ENCODE data around the gene SORCS3. TPM values are rescaled to one million over a fixed set of nuclear protein-coding genes. Genes with fewer than 3 reads are reported as not detected.

Gene SORCS3
- total RNA-seq, 1 experiment from 2014 or later, result not detected

- TF ChIP-seq SP1 (IDR thresholded peaks at IDR 0.05; ENCODE audit: low read depth) (no peak), CBX3 (IDR thresholded peaks at IDR 0.05; ENCODE audit: low read depth) (no peak), SRF (IDR thresholded peaks at IDR 0.05; ENCODE audit: low read depth) (no peak), JUND (IDR thresholded peaks at IDR 0.05) (no peak), ZNF274 (IDR thresholded peaks at IDR 0.05; ENCODE audit: low read depth, low read length) (no peak)
- no peak overlapping the region for H3K27ac ChIP-seq (ENCODE audit: low read depth, low read length)
These were observed 639.8 kb downstream of the SORCS3 start for GRCh38 chr10:105280895-105281294.

GRCh38 chr10:105284476-105285215, 643.6 kb downstream of the SORCS3 start:
- intact Hi-C loops (cut with micrococcal nuclease), result no loop called here
- POLR2A ChIA-PET, result no interaction called here
- no peaks in the 10 kb centered on the region for H3K9me2 ChIP-seq (ENCODE audit: insufficient read depth)
- RAD21 ChIA-PET (ENCODE audit: low non-redundant PET in 1 of 2, low total read pairs in 2 of 2, uncharacterized antibody in 2 of 2, unreplicated experiment in 2 of 2), result no interaction called here
- no peak for ATAC-seq
- no peak overlapping the region for H3K9ac ChIP-seq (ENCODE audit: low read length)
- H3K9me3 ChIP-seq (ENCODE audit: control insufficient read depth in 1 of 2, insufficient read depth in 1 of 2, low read depth in 1 of 2, low read length in 2 of 2), result peaks cover 21 to 26% of the 10 kb centered on the region in 2 experiments; a peak in 2 of 4 replicates
- H3K27me3 ChIP-seq (ENCODE audit: insufficient read depth, low read length), result no peaks in the 10 kb centered on the region
- no peak overlapping the region for H3K4me2 ChIP-seq (ENCODE audit: low read length)
- no peaks in the 10 kb centered on the region for H3K4me1 ChIP-seq (ENCODE audit: control insufficient read depth in 1 of 2, insufficient read depth in 2 of 2, low read length in 2 of 2)
- H2AFZ ChIP-seq (ENCODE audit: low read depth, low read length, poor library complexity, severe bottlenecking), result no peak overlapping the region
- CTCF ChIA-PET, result no interaction called here
- H3K79me2 ChIP-seq (ENCODE audit: insufficient read depth, low read length), result no peaks in the 10 kb centered on the region
- no peaks in the 10 kb centered on the region for H3K36me3 ChIP-seq (ENCODE audit: control insufficient read depth in 1 of 2, insufficient read depth in 2 of 2, low read length in 2 of 2)
- H3K4me3 ChIP-seq (replicated peaks in 1 of 2; ENCODE audit: low read depth in 1 of 2, low read length in 2 of 2), result no peak overlapping the region
- no peak for DNase-seq (ENCODE audit: low read depth, low spot score)
- no peak overlapping the region for H3K27ac ChIP-seq (ENCODE audit: low read depth, low read length)
- BruUV-seq (replicated peaks), result no TSS peak
- no peaks in the 10 kb centered on the region for H4K20me1 ChIP-seq (ENCODE audit: insufficient read depth)
- TF ChIP-seq JUND (IDR thresholded peaks at IDR 0.05) (no peak), POLR2A (IDR thresholded peaks at IDR 0.05; ENCODE audit: borderline replicate concordance, extremely low read depth, insufficient read depth, insufficient read length) (no peak), REST (IDR thresholded peaks at IDR 0.05; ENCODE audit: low read depth) (no peak), ZNF274 (IDR thresholded peaks at IDR 0.05; ENCODE audit: low read depth, low read length) (no peak), MAX (IDR thresholded peaks at IDR 0.05) (no peak), ELF1 (IDR thresholded peaks at IDR 0.05; ENCODE audit: borderline replicate concordance, low read depth) (no peak), CTCF (IDR thresholded peaks at IDR 0.05 in 2 of 3, conservative IDR thresholded peaks at IDR 0.05 in 1 of 3; ENCODE audit: borderline replicate concordance in 1 of 3, insufficient read depth in 1 of 3, low read depth in 2 of 3, low read length in 2 of 3) (no peak), EGR1 (IDR thresholded peaks at IDR 0.05; ENCODE audit: low read depth) (no peak), ZBTB33 (IDR thresholded peaks at IDR 0.05; ENCODE audit: extremely low read depth, insufficient replicate concordance, low read length) (no peak)

More at GRCh38 chr10:105280895-105281294, 639.8 kb downstream of the SORCS3 start:
- DNase-seq (ENCODE audit: low read depth, low spot score) (no peak), ATAC-seq (no peak)
- intact Hi-C loops (cut with micrococcal nuclease), result no loop called here
- no TSS peak for BruUV-seq (replicated peaks)
- Histone ChIP-seq H3K4me1 (ENCODE audit: control insufficient read depth in 1 of 2, insufficient read depth in 2 of 2, low read length in 2 of 2) (no peaks in the 10 kb centered on the region), H3K36me3 (ENCODE audit: control insufficient read depth in 1 of 2, insufficient read depth in 2 of 2, low read length in 2 of 2) (no peaks in the 10 kb centered on the region), H3K27me3 (ENCODE audit: insufficient read depth, low read length) (no peaks in the 10 kb centered on the region), H2AFZ (ENCODE audit: low read depth, low read length, poor library complexity, severe bottlenecking) (no peak overlapping the region), H3K4me2 (ENCODE audit: low read length) (no peak overlapping the region), H3K9me3 (ENCODE audit: control insufficient read depth in 1 of 2, insufficient read depth in 1 of 2, low read depth in 1 of 2, low read length in 2 of 2) (peaks cover 23 to 25% of the 10 kb centered on the region in 2 experiments; a peak in 2 of 4 replicates), H4K20me1 (ENCODE audit: insufficient read depth) (no peaks in the 10 kb centered on the region), H3K9me2 (ENCODE audit: insufficient read depth) (no peaks in the 10 kb centered on the region), H3K4me3 (replicated peaks in 1 of 2; ENCODE audit: low read depth in 1 of 2, low read length in 2 of 2) (no peak overlapping the region), H3K79me2 (ENCODE audit: insufficient read depth, low read length) (no peaks in the 10 kb centered on the region), H3K9ac (ENCODE audit: low read length) (no peak overlapping the region)
- CTCF ChIA-PET, result no interaction called here
- POLR2A ChIA-PET, result no interaction called here
- RAD21 ChIA-PET (ENCODE audit: low non-redundant PET in 1 of 2, low total read pairs in 2 of 2, uncharacterized antibody in 2 of 2, unreplicated experiment in 2 of 2), result no interaction called here
